Neural progenitor cell (in vitro differentiated cells): ENCODE measurements around the gene UBL7. TPM values are rescaled to one million over a fixed set of nuclear protein-coding genes. Genes with fewer than 3 reads are reported as not detected.

Source experiments
- DNase-seq: peaks from one replicate; pipeline ENCODE4 v3.0.0-alpha.2; 2016; ENCODE audit warnings: low spot score
- H2AFZ ChIP-seq: fragments of 200-600 bp; sonication (generic); replicated peaks from 2 replicates; pipeline ENCODE4 v1.6.1; 2016; ENCODE audit warnings: antibody characterized with exemption
- H3F3A ChIP-seq: fragments of 200-600 bp; sonication (generic); 2 replicates; pipeline ENCODE4 v1.6.1; 2016; ENCODE audit warnings: antibody characterized with exemption, low read depth
- H3K27ac ChIP-seq: fragments of 200-600 bp; sonication (generic); 2 replicates; pipeline ENCODE4 v1.5.1; 2016; ENCODE audit warnings: mild to moderate bottlenecking
- H3K27me3 ChIP-seq: fragments of 200-600 bp; sonication (generic); 2 replicates; pipeline ENCODE4 v1.6.1; 2016; ENCODE audit warnings: mild to moderate bottlenecking, moderate library complexity
- H3K36me3 ChIP-seq: fragments of 200-600 bp; sonication (generic); 2 replicates; pipeline ENCODE4 v1.5.1; 2016
- H3K4me1 ChIP-seq: fragments of 200-600 bp; sonication (generic); 2 replicates; pipeline ENCODE4 v1.6.1; 2016; ENCODE audit warnings: mixed run types
- H3K4me2 ChIP-seq: fragments of 200-600 bp; sonication (generic); 2 replicates; pipeline ENCODE4 v1.6.1; 2016
- H3K4me3 ChIP-seq: fragments of 200-600 bp; sonication (generic); 2 replicates; pipeline ENCODE4 v1.5.1; 2016
- H3K79me2 ChIP-seq: fragments of 200-600 bp; sonication (generic); 2 replicates; pipeline ENCODE4 v1.6.1; 2016; ENCODE audit warnings: low read depth
- H3K9ac ChIP-seq: fragments of 200-600 bp; sonication (generic); 2 replicates; pipeline ENCODE4 v1.6.1; 2016
- H3K9me3 ChIP-seq: fragments of 200-600 bp; sonication (generic); 2 replicates; pipeline ENCODE4 v1.5.1; 2016; ENCODE audit warnings: low read depth
- H4K20me1 ChIP-seq: fragments of 200-600 bp; sonication (generic); 2 replicates; pipeline ENCODE4 v1.6.1; 2016; ENCODE audit warnings: low read depth
- H3K27ac Mint-ChIP-seq: 3 replicates; pipeline ENCODE4 v1.8.0; 2021; ENCODE audit warnings: mixed read lengths
- H3K27me3 Mint-ChIP-seq: 2 replicates; pipeline ENCODE4 v1.8.0; 2022; ENCODE audit warnings: low read depth, mild to moderate bottlenecking, inconsistent platforms, moderate library complexity, mixed read lengths; ENCODE audit not compliant: insufficient read depth
- H3K36me3 Mint-ChIP-seq: 3 replicates; pipeline ENCODE4 v1.8.0; 2021; ENCODE audit warnings: mixed read lengths
- H3K4me1 Mint-ChIP-seq: 3 replicates; pipeline ENCODE4 v1.8.0; 2021; ENCODE audit warnings: mixed read lengths
- H3K4me3 Mint-ChIP-seq: 3 replicates; pipeline ENCODE4 v1.8.0; 2021; ENCODE audit warnings: mild to moderate bottlenecking, moderate library complexity, mixed read lengths
- H3K9me3 Mint-ChIP-seq: 3 replicates; pipeline ENCODE4 v1.8.0; 2020; ENCODE audit warnings: mixed read lengths
- CTCF ChIP-seq: fragments of 200-600 bp; sonication (generic); IDR thresholded peaks from 2 replicates; pipeline ENCODE4 v1.5.1; 2017; ENCODE audit warnings: antibody characterized with exemption, mild to moderate bottlenecking
- EZH2 ChIP-seq: fragments of 200-600 bp; sonication (generic); IDR thresholded peaks from 2 replicates; pipeline ENCODE4 v1.6.1; 2017; ENCODE audit warnings: antibody characterized with exemption, mild to moderate bottlenecking, moderate library complexity
- EZH2phosphoT487 ChIP-seq: fragments of 200-600 bp; sonication (generic); IDR thresholded peaks from 2 replicates; pipeline ENCODE4 v1.6.1; 2017; ENCODE audit warnings: antibody characterized with exemption
- total RNA-seq: library from RNA; depleted of rRNA; stranded (reverse); fragments of >200 nt; gene quantifications from 2 replicates; pipeline ENCODE4 v1.2.3, GENCODE V29; 2015; ENCODE audit warnings: low replicate concordance

The UBL7 gene
- total RNA-seq, 1 donor from 2014 or later = 60.4 TPM

DNA sequence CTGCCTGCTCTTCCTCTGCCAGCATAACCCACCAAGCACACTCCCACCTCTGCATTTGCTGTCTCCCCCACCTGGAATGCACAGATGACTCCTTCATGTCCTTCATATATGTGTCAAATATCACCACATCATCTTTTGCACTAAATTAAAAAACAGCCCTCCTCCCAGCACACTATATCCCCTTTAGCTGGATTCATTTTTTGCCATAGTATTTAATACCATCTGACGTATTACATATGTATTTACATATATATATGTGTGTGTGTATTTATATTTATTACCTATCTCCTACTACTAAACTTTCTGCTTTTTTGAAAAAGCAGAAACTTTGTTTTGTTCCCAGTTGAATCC lies 29.4 kb upstream of the UBL7 start:
- Mint-ChIP-seq H3K4me3 (no peak overlapping the region), H3K27ac (peak overlapping the region; percentile 70)
- H3K27me3 ChIP-seq = no peaks in the 10 kb centered on the region

GRCh38 chr15:74489518-74490338 lies 28.8 kb upstream of the UBL7 start:
- Histone ChIP-seq H3K79me2 (no peaks in the 10 kb centered on the region), H2AFZ (peak overlapping the region; percentile 74), H3K36me3 (no peaks in the 10 kb centered on the region), H4K20me1 (no peaks in the 10 kb centered on the region), H3K4me2 (no peak overlapping the region), H3F3A (no peaks in the 10 kb centered on the region), H3K27ac (no peak overlapping the region), H3K4me3 (no peak overlapping the region), H3K9me3 (no peaks in the 10 kb centered on the region), H3K4me1 (peaks cover 3% of the 10 kb centered on the region), H3K27me3 (no peaks in the 10 kb centered on the region), H3K9ac (no peak overlapping the region)
- Mint-ChIP-seq H3K36me3 (peaks cover 2% of the 10 kb centered on the region), H3K27ac (peak overlapping the region; percentile 70), H3K9me3 (no peaks in the 10 kb centered on the region), H3K27me3 (no peaks in the 10 kb centered on the region), H3K4me3 (no peak overlapping the region), H3K4me1 (peaks cover 7% of the 10 kb centered on the region)
- peak; percentile 82 for DNase-seq
- TF ChIP-seq EZH2 (no peak), CTCF (peak; percentile 76)

More for the DNA sequence above, 29.4 kb upstream of the UBL7 start:
- Histone ChIP-seq H4K20me1 (no peaks in the 10 kb centered on the region), H3K79me2 (no peaks in the 10 kb centered on the region), H3K4me3 (no peak overlapping the region), H3K4me1 (peaks cover 3% of the 10 kb centered on the region), H2AFZ (peak overlapping the region; percentile 74), H3K9ac (no peak overlapping the region), H3K9me3 (no peaks in the 10 kb centered on the region), H3K36me3 (no peaks in the 10 kb centered on the region), H3F3A (no peaks in the 10 kb centered on the region), H3K27ac (no peak overlapping the region), H3K4me2 (no peak overlapping the region)
- DNase-seq = no peak
- Mint-ChIP-seq H3K9me3 (no peaks in the 10 kb centered on the region), H3K4me1 (peaks cover 7% of the 10 kb centered on the region), H3K27me3 (no peaks in the 10 kb centered on the region), H3K36me3 (peaks cover 2% of the 10 kb centered on the region)
- TF ChIP-seq CTCF (no peak), EZH2 (no peak), EZH2phosphoT487 (no peak)

- Histone ChIP-seq H3K36me3 (no peaks in the 10 kb centered on the region), H2AFZ (no peak overlapping the region), H3K4me2 (no peak overlapping the region), H3F3A (no peaks in the 10 kb centered on the region), H3K79me2 (no peaks in the 10 kb centered on the region), H3K4me1 (peaks cover 3% of the 10 kb centered on the region), H3K4me3 (no peak overlapping the region), H4K20me1 (no peaks in the 10 kb centered on the region), H3K9ac (no peak overlapping the region), H3K9me3 (no peaks in the 10 kb centered on the region), H3K27me3 (no peaks in the 10 kb centered on the region), H3K27ac (no peak overlapping the region)
- Mint-ChIP-seq H3K27ac (no peak overlapping the region), H3K36me3 (peaks cover 2% of the 10 kb centered on the region), H3K4me3 (no peak overlapping the region), H3K27me3 (no peaks in the 10 kb centered on the region), H3K9me3 (no peaks in the 10 kb centered on the region), H3K4me1 (peaks cover 7% of the 10 kb centered on the region)
- no peak for DNase-seq
- TF ChIP-seq EZH2 (no peak), EZH2phosphoT487 (no peak), CTCF (no peak)
Observed at GRCh38 chr15:74488776-74489175, 27.8 kb upstream of the UBL7 start.
